OCI-LY3 (cell line): ENCODE measurements around the gene RPAP2.
"Not testable (repeated sequence)": the region's sequence is repeated elsewhere in the genome, so short reads cannot be mapped to it uniquely, and the experiment has no call there.

Experiments used
- H2AFZ ChIP-seq: fragments of 200-600, 300-600 bp; shearing (Covaris generic); 2 replicates; pipeline ENCODE4 v1.6.0; 2014; ENCODE audit warnings: antibody characterized with exemption, low read depth, low read length
- H3K27ac ChIP-seq: fragments of 200-600, 300-600 bp; sonication (generic); 2 replicates; pipeline ENCODE4 v1.5.1; 2014; ENCODE audit warnings: mild to moderate bottlenecking, low read length, moderate library complexity, mixed read lengths
- H3K27me3 ChIP-seq: fragments of 200-600, 300-600 bp; sonication (generic); 2 replicates; pipeline ENCODE4 v1.6.1; 2014; ENCODE audit warnings: low read depth, low read length, mixed read lengths
- H3K36me3 ChIP-seq: fragments of 200-600, 300-600 bp; sonication (generic); replicated peaks from 2 replicates; pipeline ENCODE3; 2014; ENCODE audit warnings: low read depth, low read length, mixed read lengths
- H3K4me1 ChIP-seq: fragments of 300-600, 200-600 bp; sonication (generic); 2 replicates; pipeline ENCODE4 v1.6.1; 2014; ENCODE audit warnings: low read length, mixed read lengths
- H3K4me2 ChIP-seq: fragments of 200-600, 300-600 bp; sonication (generic); 2 replicates; pipeline ENCODE4 v1.6.1; 2014; ENCODE audit warnings: low read length, mixed read lengths
- H3K4me3 ChIP-seq: fragments of 300-600, 200-600 bp; sonication (generic); 2 replicates; pipeline ENCODE4 v1.5.1; 2014; ENCODE audit warnings: antibody characterized with exemption, mild to moderate bottlenecking, low read length, moderate library complexity
- H3K79me2 ChIP-seq: fragments of 300-600, 200-600 bp; shearing (Covaris generic); 2 replicates; pipeline ENCODE4 v1.6.1; 2014; ENCODE audit warnings: mild to moderate bottlenecking, low read length, mixed read lengths
- H3K9ac ChIP-seq: fragments of 300-600, 200-600 bp; shearing (Covaris generic); 2 replicates; pipeline ENCODE4 v1.6.0; 2014; ENCODE audit warnings: mild to moderate bottlenecking, low read length, moderate library complexity
- H3K9me3 ChIP-seq: fragments of 200-600, 300-600 bp; shearing (Covaris generic); 2 replicates; pipeline ENCODE4 v1.6.1; 2014; ENCODE audit warnings: low read length, mixed read lengths; ENCODE audit not compliant: insufficient read depth
- H4K20me1 ChIP-seq: fragments of 200-600, 300-600 bp; sonication (generic); 2 replicates; pipeline ENCODE4 v1.6.1; 2016; ENCODE audit warnings: low read length, mixed read lengths; ENCODE audit not compliant: insufficient read depth
- CTCF ChIP-seq: fragments of 200-600, 300-600 bp; sonication (generic); IDR thresholded peaks from 2 replicates; pipeline ENCODE4 v1.5.1; 2014; ENCODE audit warnings: antibody characterized with exemption, low read length, low read depth
- EZH2phosphoT487 ChIP-seq: fragments of 200-600 bp; shearing (Covaris generic); IDR thresholded peaks from 2 replicates; pipeline ENCODE4 v1.6.1; 2018; ENCODE audit warnings: antibody characterized with exemption, mixed run types, low read depth

Gene RPAP2

DNA sequence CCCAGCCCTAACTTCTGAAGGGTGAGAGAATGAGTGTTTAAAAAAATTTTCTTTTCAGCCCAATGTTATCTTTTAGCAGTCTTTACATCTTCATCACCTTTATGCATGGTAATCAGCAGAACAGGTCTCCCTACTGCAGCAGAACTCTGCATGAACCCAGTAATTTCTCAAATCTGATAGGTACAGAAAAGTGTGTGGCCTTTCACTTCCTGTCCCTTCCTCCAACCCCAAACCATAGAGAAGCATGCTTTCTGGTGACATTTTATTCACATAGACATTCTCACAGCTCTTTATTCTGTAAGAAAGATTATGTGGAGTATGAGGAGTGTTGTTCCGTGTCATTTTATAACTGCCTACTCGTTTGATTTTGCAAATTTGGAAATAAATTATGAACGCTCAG lies 68.6 kb downstream of the RPAP2 start:
- H3K4me2 ChIP-seq = no peak overlapping the region
- H3K36me3 ChIP-seq = no peaks in the 10 kb centered on the region
- no peaks in the 10 kb centered on the region for H4K20me1 ChIP-seq
- no peaks in the 10 kb centered on the region for H3K79me2 ChIP-seq
- no peak overlapping the region for H3K27ac ChIP-seq
- H2AFZ ChIP-seq = no peak overlapping the region
- H3K4me1 ChIP-seq = peaks cover 5% of the 10 kb centered on the region
- H3K4me3 ChIP-seq = no peak overlapping the region
- no peak overlapping the region for H3K9ac ChIP-seq
- H3K9me3 ChIP-seq = no peaks in the 10 kb centered on the region
- TF ChIP-seq EZH2phosphoT487 (no peak), CTCF (no peak)
- no peaks in the 10 kb centered on the region for H3K27me3 ChIP-seq

DNA sequence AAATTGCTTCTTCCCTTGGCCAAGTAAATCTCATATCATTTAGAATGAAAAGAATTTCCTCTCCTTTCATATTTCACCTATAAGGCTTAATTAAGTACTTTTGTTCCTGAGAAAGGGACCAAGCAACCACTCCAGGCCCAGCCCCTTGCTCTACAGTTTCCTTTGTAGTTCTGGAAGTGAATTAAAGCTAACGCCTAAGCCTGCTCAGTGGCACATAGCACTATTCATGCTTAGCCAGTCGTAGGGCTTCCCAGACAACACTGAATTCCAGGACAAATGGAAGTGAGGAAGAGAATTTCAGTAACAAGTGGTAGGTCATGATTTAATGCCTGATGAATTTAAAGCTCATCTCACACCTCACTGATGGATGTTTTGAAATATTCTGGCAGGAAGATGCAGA lies 73.3 kb downstream of the RPAP2 start:
- Histone ChIP-seq H3K9ac (no peak overlapping the region), H3K4me2 (no peak overlapping the region), H3K9me3 (no peaks in the 10 kb centered on the region), H3K4me1 (peaks cover 4% of the 10 kb centered on the region), H3K27ac (no peak overlapping the region), H4K20me1 (no peaks in the 10 kb centered on the region), H3K4me3 (no peak overlapping the region), H2AFZ (no peak overlapping the region), H3K36me3 (no peaks in the 10 kb centered on the region), H3K27me3 (no peaks in the 10 kb centered on the region), H3K79me2 (no peaks in the 10 kb centered on the region)
- TF ChIP-seq CTCF (no peak), EZH2phosphoT487 (no peak)

DNA sequence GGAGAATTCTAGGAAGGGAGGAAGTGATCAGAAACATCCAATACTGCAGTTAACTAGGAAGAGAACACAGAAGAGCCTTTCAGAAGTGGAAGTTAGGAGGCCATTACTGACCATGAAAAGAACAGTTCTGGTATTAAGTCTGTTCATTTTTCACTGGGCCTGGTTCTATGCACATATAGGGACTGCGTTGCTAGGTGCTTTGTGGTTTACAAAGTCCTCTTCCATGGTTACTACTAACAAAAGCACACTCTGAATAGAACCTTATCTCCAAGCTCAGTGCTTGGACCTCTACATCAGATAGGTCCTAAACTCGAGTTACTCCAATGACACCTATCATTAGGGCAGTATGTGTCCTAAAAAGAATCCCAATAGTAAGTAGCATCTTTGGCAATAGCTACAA lies 75.4 kb downstream of the RPAP2 start:
- Histone ChIP-seq H3K79me2 (no peaks in the 10 kb centered on the region), H3K4me3 (no peak overlapping the region), H4K20me1 (no peaks in the 10 kb centered on the region), H3K27ac (no peak overlapping the region), H3K9me3 (no peaks in the 10 kb centered on the region), H3K9ac (no peak overlapping the region), H3K27me3 (no peaks in the 10 kb centered on the region), H3K36me3 (no peaks in the 10 kb centered on the region), H3K4me2 (no peak overlapping the region), H3K4me1 (no peaks in the 10 kb centered on the region), H2AFZ (no peak overlapping the region)
- TF ChIP-seq CTCF (no peak), EZH2phosphoT487 (no peak)

GRCh38 chr1:92376345-92376744 lies 77.5 kb downstream of the RPAP2 start:
- no peaks in the 10 kb centered on the region for H4K20me1 ChIP-seq
- no peak overlapping the region for H2AFZ ChIP-seq
- no peak for TF ChIP-seq EZH2phosphoT487
- H3K27ac ChIP-seq = no peak overlapping the region
- H3K36me3 ChIP-seq = peaks cover 4% of the 10 kb centered on the region
- H3K4me3 ChIP-seq = no peak overlapping the region
- no peaks in the 10 kb centered on the region for H3K4me1 ChIP-seq
- no peaks in the 10 kb centered on the region for H3K9me3 ChIP-seq
- no peak overlapping the region for H3K9ac ChIP-seq
- H3K79me2 ChIP-seq = no peaks in the 10 kb centered on the region
- H3K4me2 ChIP-seq = no peak overlapping the region
- no peaks in the 10 kb centered on the region for H3K27me3 ChIP-seq

DNA sequence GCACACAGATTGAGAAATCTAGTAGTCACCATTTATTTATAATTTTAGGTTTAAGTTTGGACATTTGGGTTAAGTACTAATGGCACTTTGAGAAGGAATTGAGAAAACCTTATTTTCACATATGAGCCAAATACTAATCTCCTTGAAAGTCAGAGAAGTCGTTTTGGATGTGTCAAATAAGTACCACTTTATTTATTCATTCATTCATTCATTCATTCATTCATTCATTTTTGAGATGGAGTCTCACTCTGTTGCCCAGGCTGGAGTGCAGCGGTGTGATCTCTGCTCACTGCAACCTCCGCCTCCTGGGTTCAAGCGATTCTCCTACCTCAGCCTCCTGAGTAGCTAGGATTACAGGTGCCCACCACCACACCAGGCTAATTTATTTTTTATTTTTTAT lies 79.1 kb downstream of the RPAP2 start:
- not testable (repeated sequence) for H3K4me2 ChIP-seq, H3K9me3 ChIP-seq, H3K27ac ChIP-seq, H3K4me1 ChIP-seq, H3K27me3 ChIP-seq, H2AFZ ChIP-seq, H3K4me3 ChIP-seq, H3K79me2 ChIP-seq, H3K36me3 ChIP-seq, H4K20me1 ChIP-seq, H3K9ac ChIP-seq
